ENCODE measurements around the gene GNAZ.

GNAZ gene

GRCh38 chr22:23114721-23115020 is 44.4 kb downstream of the GNAZ start:
- no peak overlapping the region for H3K4me3 ChIP-seq (ENCODE audit: insufficient read depth, low read length, poor library complexity, severe bottlenecking)
- H3K27ac ChIP-seq (ENCODE audit: low read depth, low read length): no peak overlapping the region
- no peak overlapping the region for H3K4me2 ChIP-seq (ENCODE audit: low read depth, low read length, poor library complexity, severe bottlenecking)
- H3K9ac ChIP-seq (ENCODE audit: low read length): no peak overlapping the region
- H3K27me3 ChIP-seq (ENCODE audit: low read length): no peaks in the 10 kb centered on the region
- H3K36me3 ChIP-seq (ENCODE audit: low read length): no peaks in the 10 kb centered on the region
- H3K9me2 ChIP-seq (replicated peaks; ENCODE audit: insufficient read depth, low read length): no peaks in the 10 kb centered on the region
- TF ChIP-seq CTCF (IDR thresholded peaks at IDR 0.05; ENCODE audit: insufficient read depth, low read length, poor library complexity, severe bottlenecking) (no peak), EZH2phosphoT487 (conservative IDR thresholded peaks at IDR 0.05; ENCODE audit: low read length) (no peak)
- no peaks in the 10 kb centered on the region for H3K9me3 ChIP-seq (ENCODE audit: insufficient read depth, low read length)
- H4K20me1 ChIP-seq (ENCODE audit: low read depth, low read length): no peaks in the 10 kb centered on the region
- H3K79me2 ChIP-seq (ENCODE audit: insufficient read depth, low read length): no peaks in the 10 kb centered on the region
- no peaks in the 10 kb centered on the region for H3F3A ChIP-seq (ENCODE audit: insufficient read depth)
- no peak overlapping the region for H2AFZ ChIP-seq (ENCODE audit: low read depth, low read length, severe bottlenecking)

- H3K36me3 ChIP-seq (ENCODE audit: low read length): no peaks in the 10 kb centered on the region
- no peaks in the 10 kb centered on the region for H4K20me1 ChIP-seq (ENCODE audit: low read depth, low read length)
- no peaks in the 10 kb centered on the region for H3K9me3 ChIP-seq (ENCODE audit: insufficient read depth, low read length)
- TF ChIP-seq EZH2phosphoT487 (conservative IDR thresholded peaks at IDR 0.05; ENCODE audit: low read length) (no peak), CTCF (IDR thresholded peaks at IDR 0.05; ENCODE audit: insufficient read depth, low read length, poor library complexity, severe bottlenecking) (no peak)
- H3K27ac ChIP-seq (ENCODE audit: low read depth, low read length): no peak overlapping the region
- H2AFZ ChIP-seq (ENCODE audit: low read depth, low read length, severe bottlenecking): no peak overlapping the region
- no peak overlapping the region for H3K4me2 ChIP-seq (ENCODE audit: low read depth, low read length, poor library complexity, severe bottlenecking)
- H3K4me3 ChIP-seq (ENCODE audit: insufficient read depth, low read length, poor library complexity, severe bottlenecking): no peak overlapping the region
- no peaks in the 10 kb centered on the region for H3K9me2 ChIP-seq (replicated peaks; ENCODE audit: insufficient read depth, low read length)
- H3F3A ChIP-seq (ENCODE audit: insufficient read depth): no peaks in the 10 kb centered on the region
- H3K79me2 ChIP-seq (ENCODE audit: insufficient read depth, low read length): no peaks in the 10 kb centered on the region
- H3K27me3 ChIP-seq (ENCODE audit: low read length): no peaks in the 10 kb centered on the region
- no peak overlapping the region for H3K9ac ChIP-seq (ENCODE audit: low read length)
These were observed 45.0 kb downstream of the GNAZ start for GRCh38 chr22:23115369-23115768.

GRCh38 chr22:23115825-23116494 is 45.6 kb downstream of the GNAZ start:
- Histone ChIP-seq H3K9me3 (ENCODE audit: insufficient read depth, low read length) (no peaks in the 10 kb centered on the region), H3K27ac (ENCODE audit: low read depth, low read length) (no peak overlapping the region), H3K27me3 (ENCODE audit: low read length) (no peaks in the 10 kb centered on the region), H3K4me3 (ENCODE audit: insufficient read depth, low read length, poor library complexity, severe bottlenecking) (no peak overlapping the region), H3K36me3 (ENCODE audit: low read length) (no peaks in the 10 kb centered on the region), H3K9ac (ENCODE audit: low read length) (no peak overlapping the region), H3F3A (ENCODE audit: insufficient read depth) (no peaks in the 10 kb centered on the region), H2AFZ (ENCODE audit: low read depth, low read length, severe bottlenecking) (no peak overlapping the region), H4K20me1 (ENCODE audit: low read depth, low read length) (no peaks in the 10 kb centered on the region), H3K9me2 (replicated peaks; ENCODE audit: insufficient read depth, low read length) (no peaks in the 10 kb centered on the region), H3K4me2 (ENCODE audit: low read depth, low read length, poor library complexity, severe bottlenecking) (no peak overlapping the region), H3K79me2 (ENCODE audit: insufficient read depth, low read length) (no peaks in the 10 kb centered on the region)
- TF ChIP-seq CTCF (IDR thresholded peaks at IDR 0.05; ENCODE audit: insufficient read depth, low read length, poor library complexity, severe bottlenecking) (no peak), EZH2phosphoT487 (conservative IDR thresholded peaks at IDR 0.05; ENCODE audit: low read length) (no peak)

Data from SU-DHL-6 (cell line).